Cardiac muscle cell (in vitro differentiated cells and primary cell): ENCODE measurements around the gene SLC16A12. TPM values are rescaled to one million over a fixed set of nuclear protein-coding genes. Genes with fewer than 3 reads are reported as not detected.

Experiments
- DNase-seq, 2 donors: peaks; one replicate each; pipeline versions ENCODE4 v3.0.0 to v3.0.0-alpha.2; 2010 to 2017; ENCODE audit warnings: low read depth in 1 of 2, low spot score in 1 of 2
- H3K27ac ChIP-seq: fragments of 200-600 bp; sonication (generic); 2 replicates; pipeline ENCODE4 v1.5.1; 2016
- H3K27me3 ChIP-seq: fragments of 200-600 bp; sonication (generic); 2 replicates; pipeline ENCODE4 v1.6.0; 2016; ENCODE audit warnings: control low read depth
- H3K36me3 ChIP-seq: fragments of 200-600 bp; sonication (generic); 2 replicates; pipeline ENCODE4 v1.5.1; 2016; ENCODE audit warnings: control low read depth
- H3K4me1 ChIP-seq: fragments of 200-600 bp; sonication (generic); 2 replicates; pipeline ENCODE4 v1.8.1; 2017; ENCODE audit warnings: low read depth, mild to moderate bottlenecking, mixed run types
- H3K4me3 ChIP-seq: fragments of 200-600 bp; sonication (generic); 2 replicates; pipeline ENCODE4 v1.5.1; 2016; ENCODE audit warnings: mild to moderate bottlenecking
- H3K9me3 ChIP-seq: fragments of 200-600 bp; sonication (generic); 2 replicates; pipeline ENCODE4 v1.5.1; 2017; ENCODE audit warnings: low read depth, mild to moderate bottlenecking, control low read depth
- CTCF ChIP-seq: IDR thresholded peaks from 2 replicates; pipeline ENCODE4 v1.5.1; 2012; ENCODE audit warnings: low read depth, mild to moderate bottlenecking, low read length
- polyA plus RNA-seq: library from polyadenylated mRNA; unstranded; fragments of >200 nt; fragmentation: Nextera tagmentation; extraction: Ambion mirVana; gene quantifications from 2 replicates; pipeline ENCODE4 v1.2.1, GENCODE V29; 2016
- total RNA-seq: library from RNA; depleted of rRNA; stranded (reverse); fragments of >200 nt; gene quantifications from 2 replicates; pipeline ENCODE4 v1.2.3, GENCODE V29; 2016

SLC16A12 gene
- total and polyA plus RNA-seq, 2 experiments from 2014 or later: 7.6 to 8.1 TPM

- H3K36me3 ChIP-seq: no peaks in the 10 kb centered on the region
- H3K27me3 ChIP-seq: no peaks in the 10 kb centered on the region
- TF ChIP-seq CTCF: peak; percentile 42
- H3K4me1 ChIP-seq: peaks cover 20% of the 10 kb centered on the region
- H3K4me3 ChIP-seq: no peak overlapping the region
- H3K9me3 ChIP-seq: no peaks in the 10 kb centered on the region
- peak in 1 of 2 donors; percentile 62 for DNase-seq
- H3K27ac ChIP-seq: no peak overlapping the region
These were observed 146.1 kb downstream of the SLC16A12 start for GRCh38 chr10:89389254-89389653.

- Histone ChIP-seq H3K27ac (no peak overlapping the region), H3K9me3 (no peaks in the 10 kb centered on the region), H3K4me1 (peaks cover 19% of the 10 kb centered on the region), H3K36me3 (no peaks in the 10 kb centered on the region), H3K4me3 (no peak overlapping the region), H3K27me3 (no peaks in the 10 kb centered on the region)
- TF ChIP-seq CTCF: no peak
- no peak for DNase-seq
These were observed 146.6 kb downstream of the SLC16A12 start for GRCh38 chr10:89388806-89389205.

GRCh38 chr10:89384474-89385340 lies 150.7 kb downstream of the SLC16A12 start:
- H3K4me1 ChIP-seq: no peaks in the 10 kb centered on the region
- H3K4me3 ChIP-seq: no peak overlapping the region
- no peak for TF ChIP-seq CTCF
- H3K36me3 ChIP-seq: no peaks in the 10 kb centered on the region
- no peaks in the 10 kb centered on the region for H3K9me3 ChIP-seq
- H3K27ac ChIP-seq: no peak overlapping the region
- peak in 1 of 2 donors; percentile 46 for DNase-seq
- no peaks in the 10 kb centered on the region for H3K27me3 ChIP-seq

GRCh38 chr10:89382757-89383156 lies 152.6 kb downstream of the SLC16A12 start:
- no peak for TF ChIP-seq CTCF
- Histone ChIP-seq H3K4me1 (no peaks in the 10 kb centered on the region), H3K36me3 (no peaks in the 10 kb centered on the region), H3K4me3 (no peak overlapping the region), H3K27me3 (no peaks in the 10 kb centered on the region), H3K27ac (no peak overlapping the region), H3K9me3 (no peaks in the 10 kb centered on the region)
- no peak for DNase-seq

Other genes starting within 250 kb of the SLC16A12 start
- gene IFIT2, start 233.5 kb downstream of the SLC16A12 start, total RNA-seq: not detected in 2 replicates
- 0.07 and 0.25 TPM in 2 replicates for gene IFIT2, start 233.5 kb downstream of the SLC16A12 start, polyA plus RNA-seq
- gene IFIT3, start 207.6 kb downstream of the SLC16A12 start, total RNA-seq: 0.21 and 0.24 TPM in 2 replicates
- gene IFIT3, start 207.6 kb downstream of the SLC16A12 start, polyA plus RNA-seq: 0.47 and 0.70 TPM in 2 replicates
- not detected in 2 replicates for gene IFIT1B, start 157.5 kb downstream of the SLC16A12 start, total RNA-seq
- gene IFIT1B, start 157.5 kb downstream of the SLC16A12 start, polyA plus RNA-seq: 0.31 and 0.99 TPM in 2 replicates
- 22.7 and 23.9 TPM in 2 replicates for gene IFIT1, start 143.0 kb downstream of the SLC16A12 start, total RNA-seq
- 24.4 and 32.8 TPM in 2 replicates for gene IFIT1, start 143.0 kb downstream of the SLC16A12 start, polyA plus RNA-seq
- gene IFIT5, start 121.0 kb downstream of the SLC16A12 start, total RNA-seq: 4.4 and 4.8 TPM in 2 replicates
- 6.6 and 6.9 TPM in 2 replicates for gene IFIT5, start 121.0 kb downstream of the SLC16A12 start, polyA plus RNA-seq
- gene PANK1, start 109.6 kb upstream of the SLC16A12 start, total RNA-seq: 16.9 and 34.2 TPM in 2 replicates
- 38.2 and 39.0 TPM in 2 replicates for gene PANK1, start 109.6 kb upstream of the SLC16A12 start, polyA plus RNA-seq
- 3.2 and 12.1 TPM in 2 replicates for gene KIF20B, start 166.0 kb upstream of the SLC16A12 start, total RNA-seq
- 8.3 and 39.4 TPM in 2 replicates for gene KIF20B, start 166.0 kb upstream of the SLC16A12 start, polyA plus RNA-seq